Tongue (tissue), 2 donors: ENCODE data around the gene MEGF6. TPM values are rescaled to one million over a fixed set of nuclear protein-coding genes. Genes with fewer than 3 reads are reported as not detected.

Experiments
- DNase-seq: peaks from one replicate; pipeline ENCODE4 v3.0.0-alpha.2; 2015
- total RNA-seq: library from RNA; depleted of rRNA; stranded (reverse); fragments of >200 nt; gene quantifications from one replicate; pipeline ENCODE4 v1.2.3, GENCODE V29; 2014

The MEGF6 gene
- total RNA-seq, 1 donor from 2014 or later: 33.6 TPM

GRCh38 chr1:3456964-3457909, 154.1 kb downstream of the MEGF6 start:
- DNase-seq: no peak

- DNase-seq: no peak
Observed at GRCh38 chr1:3456449-3456963, 154.8 kb downstream of the MEGF6 start.

- no peak for DNase-seq
Observed at GRCh38 chr1:3455670-3456448, 155.4 kb downstream of the MEGF6 start.

GRCh38 chr1:3454811-3455618, 156.3 kb downstream of the MEGF6 start:
- peak; percentile 34 for DNase-seq

GRCh38 chr1:3453891-3454810, 157.2 kb downstream of the MEGF6 start, which contains the start of gene ARHGEF16:
Gene ARHGEF16, plus strand, starts transcription at chr1:3454665. Its CDS starts 8,420 bp downstream, at chr1:3463085.
- DNase-seq: peak; percentile 58

GRCh38 chr1:3453203-3453761, 158.0 kb downstream of the MEGF6 start:
- peak; percentile 83 for DNase-seq

- no peak for DNase-seq
Observed at GRCh38 chr1:3452866-3453175, 158.5 kb downstream of the MEGF6 start.

GRCh38 chr1:3451994-3452865, 159.1 kb downstream of the MEGF6 start:
- no peak for DNase-seq

GRCh38 chr1:3450983-3451382, 160.3 kb downstream of the MEGF6 start:
- no peak for DNase-seq

GRCh38 chr1:3450202-3450863, 161.0 kb downstream of the MEGF6 start:
- DNase-seq: no peak

GRCh38 chr1:3444736-3445135, 166.6 kb downstream of the MEGF6 start:
- no peak for DNase-seq

- DNase-seq: no peak
Observed at GRCh38 chr1:3444298-3444697, 167.0 kb downstream of the MEGF6 start.

- DNase-seq: no peak
Observed at GRCh38 chr1:3443807-3444206, 167.5 kb downstream of the MEGF6 start.

GRCh38 chr1:3442901-3443300, 168.4 kb downstream of the MEGF6 start:
- no peak for DNase-seq

- no peak for DNase-seq
Observed at GRCh38 chr1:3442331-3442730, 169.0 kb downstream of the MEGF6 start.

GRCh38 chr1:3441880-3442279, 169.4 kb downstream of the MEGF6 start:
- DNase-seq: no peak

- no peak for DNase-seq
Observed at GRCh38 chr1:3441410-3441847, 169.9 kb downstream of the MEGF6 start.

- DNase-seq: no peak
Observed at GRCh38 chr1:3440711-3441409, 170.4 kb downstream of the MEGF6 start.
